HG03280 (cell line): Measurements from ENCODE around the gene TFF1.
"Not testable (repeated sequence)": the region's sequence is repeated elsewhere in the genome, so short reads cannot be mapped to it uniquely, and the experiment has no call there.

Experiments used
- ATAC-seq: cut with Tn5 transposase; IDR thresholded peaks from one replicate; pipeline ENCODE4 v1.9.1; 2021; ENCODE audit warnings: mild to moderate bottlenecking, moderate library complexity; ENCODE audit not compliant: unreplicated experiment

The TFF1 gene

DNA sequence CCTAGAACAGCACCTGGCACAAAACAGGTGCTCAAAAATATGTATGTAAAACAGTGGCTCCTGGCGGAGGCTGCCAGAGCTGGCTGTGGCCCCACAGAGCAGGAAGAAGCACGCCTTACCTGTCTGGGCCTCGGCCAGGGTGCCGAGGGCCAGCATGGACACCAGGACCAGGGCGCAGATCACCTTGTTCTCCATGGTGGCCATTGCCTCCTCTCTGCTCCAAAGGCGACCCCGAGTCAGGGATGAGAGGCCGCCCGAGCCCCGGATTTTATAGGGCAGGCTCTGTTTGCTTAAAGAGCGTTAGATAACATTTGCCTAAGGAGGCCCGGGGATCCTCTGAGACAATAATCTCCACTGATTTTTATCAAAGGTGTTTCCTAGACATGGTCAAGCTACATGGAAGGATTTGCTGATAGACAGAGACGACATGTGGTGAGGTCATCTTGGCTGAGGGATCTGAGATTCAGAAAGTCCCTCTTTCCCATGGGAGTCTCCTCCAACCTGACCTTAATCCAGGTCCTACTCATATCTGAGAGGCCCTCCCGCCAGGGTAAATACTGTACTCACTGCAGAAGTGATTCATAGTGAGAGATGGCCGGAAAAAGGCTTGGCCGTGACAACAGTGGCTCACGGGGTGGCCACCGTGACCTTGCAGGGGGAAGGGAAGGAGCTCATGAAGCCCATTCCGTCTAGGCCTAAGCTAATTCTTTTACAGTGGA lies at the start of gene TFF1:
Gene TFF1, minus strand, starts transcription at position 244 of the 719 bp plus-strand sequence. Its CDS starts 40 bp downstream, at position 204.
- no peak for ATAC-seq

DNA sequence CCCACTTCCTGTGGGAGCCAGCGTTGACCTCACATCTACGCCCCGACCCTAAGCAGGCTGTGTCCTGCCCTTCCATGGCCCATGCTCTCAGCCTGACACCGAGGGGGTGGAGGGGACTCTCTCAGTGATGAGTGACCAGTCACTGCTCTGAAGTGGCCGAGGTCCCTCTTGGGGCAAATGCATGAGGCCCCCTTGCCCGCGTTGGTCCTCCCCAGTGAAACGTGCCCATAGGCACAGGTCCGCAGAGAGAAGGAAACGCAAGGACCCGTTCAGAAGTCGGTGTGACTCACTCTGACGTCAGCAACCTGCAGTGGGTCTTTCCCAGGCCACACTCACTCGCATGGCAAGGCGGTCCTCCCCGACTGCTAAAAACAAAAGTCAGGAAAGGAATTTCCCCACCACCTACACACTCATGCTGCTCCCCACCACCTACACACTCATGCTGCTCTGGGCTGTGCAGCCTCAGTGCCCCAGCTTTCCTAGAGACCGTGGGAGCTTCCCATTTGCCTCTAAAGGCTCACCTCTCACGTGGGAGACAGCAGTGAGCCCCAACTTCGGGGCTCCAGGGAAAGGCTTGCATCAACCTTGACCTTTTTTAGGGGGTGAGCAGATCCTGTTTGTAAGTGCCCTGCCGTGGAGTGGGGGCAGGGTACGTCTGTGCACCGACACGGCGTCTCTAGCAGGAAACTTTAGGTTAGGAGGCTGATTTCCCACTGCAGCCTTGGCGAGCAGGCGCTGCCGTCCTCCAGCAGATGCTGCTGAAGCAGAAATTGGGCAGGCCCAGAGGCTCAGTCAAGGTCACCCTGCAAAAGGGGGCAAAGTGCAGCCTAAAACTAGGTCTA lies 48.8 kb upstream of the TFF1 start:
- ATAC-seq, result peak; percentile 77

DNA sequence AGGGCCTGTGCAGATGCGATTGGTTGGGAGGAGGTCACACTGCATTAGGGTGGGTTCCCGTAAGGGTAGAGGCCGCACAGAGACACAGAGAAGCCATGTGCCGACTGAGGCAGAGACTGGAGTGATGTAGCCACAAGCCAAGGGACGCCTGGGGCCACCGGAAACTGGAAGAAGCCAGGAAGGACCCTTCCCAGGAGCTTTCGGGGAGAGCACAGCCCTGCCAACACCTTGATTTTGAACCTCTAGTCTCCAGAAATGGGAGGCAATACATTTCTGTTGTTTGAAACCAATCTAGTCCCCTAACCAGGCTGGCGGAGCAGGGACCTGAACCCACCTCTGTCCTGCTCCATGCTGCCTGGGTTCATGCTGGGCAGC lies 48.2 kb upstream of the TFF1 start:
- ATAC-seq, result no peak

DNA sequence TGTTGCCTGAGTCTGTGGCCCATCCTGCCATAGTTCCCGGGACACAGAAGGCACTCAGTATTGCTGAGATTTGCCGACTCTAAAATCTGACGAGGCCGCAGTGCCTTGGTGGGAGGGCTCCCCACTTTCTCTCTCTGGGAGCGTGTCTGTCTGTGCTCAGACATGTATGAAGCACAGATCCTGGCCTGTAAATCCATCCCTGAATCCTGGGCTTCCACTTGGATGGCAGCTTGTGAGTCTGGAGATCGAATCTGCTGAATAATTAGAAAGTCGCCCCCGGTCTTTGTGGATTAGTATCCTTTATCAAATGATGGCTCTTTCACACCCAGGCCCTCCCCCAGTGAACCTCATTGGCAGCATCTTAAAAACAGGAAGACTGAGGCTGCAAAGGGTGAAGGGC lies 47.7 kb upstream of the TFF1 start:
- no peak for ATAC-seq

DNA sequence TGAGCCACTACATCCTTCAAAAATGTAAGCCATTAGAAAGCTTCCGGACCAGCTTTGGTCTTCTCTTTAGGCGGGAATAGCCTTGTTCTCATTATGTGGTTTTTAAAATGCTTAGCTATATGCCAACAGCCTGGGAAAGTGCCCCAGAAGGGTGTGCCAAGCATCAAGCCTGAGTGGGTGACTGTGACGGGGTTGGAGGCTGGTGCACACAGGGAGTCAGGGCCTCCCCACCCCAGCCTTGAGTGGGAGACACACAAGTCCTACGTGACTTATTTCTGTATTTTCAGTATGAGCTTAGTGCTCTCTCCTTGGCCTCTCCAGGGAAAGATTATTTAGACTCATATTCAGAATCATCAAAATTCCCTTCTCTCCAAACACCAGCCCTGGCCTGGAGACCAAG lies 47.2 kb upstream of the TFF1 start:
- no peak for ATAC-seq

DNA sequence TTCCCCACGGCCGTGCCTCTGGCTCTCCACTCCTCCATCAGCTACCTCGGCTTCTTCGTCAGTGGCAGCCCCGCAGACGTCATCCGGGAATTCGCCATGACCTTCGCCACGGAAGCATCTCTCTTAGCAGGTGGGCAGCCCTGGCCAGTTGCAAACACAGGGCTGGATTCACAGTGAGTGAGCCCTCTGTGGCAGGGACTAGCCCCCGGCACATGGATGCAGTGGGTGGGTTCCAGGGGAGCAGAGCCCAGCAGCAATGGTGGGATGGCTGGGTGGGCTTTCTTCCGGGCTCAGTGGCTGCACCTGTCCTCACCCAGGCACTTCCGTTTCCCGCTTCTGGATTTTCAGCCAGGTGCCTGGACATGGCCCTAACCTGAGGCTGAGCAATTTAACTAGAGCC lies 46.8 kb upstream of the TFF1 start:
- no peak for ATAC-seq

DNA sequence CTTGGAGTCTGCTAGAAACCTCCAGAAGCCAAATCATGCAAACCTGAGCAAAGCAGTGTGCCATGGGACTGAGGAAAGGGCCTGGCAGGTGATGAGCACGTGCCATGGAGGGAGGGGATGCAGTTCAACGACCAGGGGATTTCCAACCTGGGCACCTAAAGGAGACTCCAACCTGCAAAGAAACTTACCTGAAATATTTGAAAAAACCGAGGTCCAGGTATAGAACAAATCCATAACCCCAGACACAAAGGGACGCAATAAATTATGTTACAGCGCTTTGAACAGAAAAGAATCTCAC lies 46.2 kb upstream of the TFF1 start:
- ATAC-seq, result no peak

DNA sequence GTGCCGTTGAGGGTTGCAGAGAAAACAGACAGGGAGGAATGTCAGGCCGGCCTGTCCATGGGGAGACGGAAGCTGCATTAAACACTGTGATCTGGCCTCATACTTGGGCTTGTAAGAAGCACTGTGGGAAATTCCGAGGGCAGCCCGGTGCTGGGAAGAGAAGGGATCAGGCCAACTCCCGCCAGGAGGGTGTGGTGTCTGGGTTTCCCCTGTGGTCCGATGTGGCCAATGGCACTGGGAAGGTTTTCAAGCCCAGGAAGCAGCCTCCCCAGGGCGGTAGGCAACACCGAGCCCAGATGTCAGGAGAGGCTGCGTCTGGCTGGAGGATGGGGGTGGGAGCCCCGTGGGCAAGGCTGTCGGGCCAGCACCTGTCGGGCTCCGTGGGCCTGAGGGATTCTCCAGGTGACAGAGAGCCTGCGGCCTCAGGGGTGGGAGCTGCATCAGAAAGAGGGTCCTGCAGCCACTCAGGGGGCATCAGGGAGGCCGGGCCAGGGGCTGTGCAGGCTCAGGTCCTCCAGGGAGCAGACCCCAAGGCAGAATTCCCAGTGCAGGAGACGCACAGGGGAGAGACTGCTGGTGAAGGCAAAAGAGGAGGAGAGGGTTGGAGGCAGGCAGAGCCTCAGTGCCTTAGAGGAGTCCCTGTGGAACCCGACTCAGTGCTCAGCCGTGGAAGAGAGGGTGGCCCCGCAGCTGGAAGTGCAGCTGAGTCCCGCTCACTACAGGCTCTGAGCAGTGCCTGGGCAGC lies 45.7 kb upstream of the TFF1 start:
- no peak for ATAC-seq

DNA sequence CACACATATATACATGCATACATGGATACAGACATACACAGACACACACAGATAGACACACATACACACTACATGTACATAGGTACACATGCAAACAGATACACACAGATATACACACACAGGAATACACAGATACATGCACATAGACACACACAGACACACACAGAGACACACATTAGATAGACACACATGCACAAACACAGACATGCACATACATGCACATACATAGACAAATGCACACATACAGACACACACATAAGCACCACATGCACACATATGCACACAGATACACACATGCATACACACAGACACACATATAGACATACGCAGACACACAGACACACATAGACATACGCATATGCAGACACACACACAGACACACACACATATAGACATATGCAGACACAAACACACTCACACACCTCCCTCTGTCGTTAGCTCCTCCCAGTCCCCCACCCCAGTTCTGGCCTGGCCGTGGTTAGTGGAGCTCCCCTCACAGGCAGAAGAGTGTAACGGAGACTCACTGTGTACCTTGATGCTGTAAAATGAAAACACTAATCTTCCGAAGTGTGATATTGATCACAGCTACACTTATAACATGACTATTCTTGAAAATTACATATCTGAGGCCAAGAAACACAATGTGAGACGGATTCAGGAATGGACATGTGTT lies 45.0 kb upstream of the TFF1 start:
- no peak for ATAC-seq

DNA sequence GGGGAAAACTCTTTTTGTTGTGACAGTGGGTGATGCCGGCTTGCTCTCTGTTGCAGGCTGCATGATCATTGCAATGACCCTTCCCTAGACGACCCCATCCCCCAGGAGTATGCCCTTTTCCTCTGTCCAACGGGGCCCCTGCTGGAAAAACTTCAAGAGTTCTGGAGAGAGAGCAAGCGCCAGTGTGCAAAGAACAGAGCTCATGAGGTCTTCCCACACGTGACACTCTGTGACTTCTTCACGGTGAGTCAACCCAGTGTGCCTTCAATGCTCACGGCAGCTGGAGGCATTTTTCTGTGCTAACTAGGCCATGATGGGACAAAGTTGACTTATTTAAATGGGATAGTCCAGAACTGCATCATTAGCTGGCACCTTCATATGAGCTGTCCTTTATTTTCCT lies 43.0 kb upstream of the TFF1 start:
- ATAC-seq, result no peak

DNA sequence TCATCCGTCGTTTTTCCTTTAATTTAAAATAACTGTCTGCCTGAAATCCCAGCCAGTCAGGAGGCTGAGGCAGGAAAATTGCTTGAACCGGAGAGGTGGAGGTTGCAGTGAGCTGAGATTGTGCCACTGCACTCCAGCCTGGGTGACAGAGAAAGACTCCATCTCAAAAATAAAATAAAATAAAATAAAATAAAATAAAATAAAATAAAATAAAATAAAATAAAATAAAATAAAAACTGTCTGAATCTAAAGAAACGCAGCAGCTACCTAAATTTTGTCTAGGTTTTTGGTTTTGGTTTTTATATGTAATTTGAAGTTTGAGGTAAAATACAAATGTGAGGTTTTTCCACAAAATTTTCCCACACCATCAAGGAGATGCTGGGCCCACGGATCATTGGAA lies 42.4 kb upstream of the TFF1 start:
- ATAC-seq, result not testable (repeated sequence)

DNA sequence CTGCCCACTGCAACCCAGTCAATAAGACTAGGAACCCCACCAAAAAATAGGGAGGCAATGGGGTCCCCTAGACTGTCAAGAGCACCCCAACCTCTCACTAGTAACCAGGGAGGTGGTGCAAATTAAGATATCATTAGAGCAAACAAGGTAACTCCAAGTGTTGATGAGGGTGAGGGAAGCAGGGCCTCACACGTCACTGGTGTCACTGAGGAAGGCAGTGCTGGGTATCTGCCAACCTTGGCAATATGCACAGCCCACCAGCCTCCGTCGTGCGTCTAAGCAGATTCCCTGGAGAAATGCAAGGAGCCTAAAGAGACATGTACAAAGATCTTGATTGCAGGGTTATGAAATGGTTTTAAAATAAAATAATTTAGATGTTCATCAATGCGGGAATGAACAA lies 41.1 kb upstream of the TFF1 start:
- ATAC-seq, result no peak

DNA sequence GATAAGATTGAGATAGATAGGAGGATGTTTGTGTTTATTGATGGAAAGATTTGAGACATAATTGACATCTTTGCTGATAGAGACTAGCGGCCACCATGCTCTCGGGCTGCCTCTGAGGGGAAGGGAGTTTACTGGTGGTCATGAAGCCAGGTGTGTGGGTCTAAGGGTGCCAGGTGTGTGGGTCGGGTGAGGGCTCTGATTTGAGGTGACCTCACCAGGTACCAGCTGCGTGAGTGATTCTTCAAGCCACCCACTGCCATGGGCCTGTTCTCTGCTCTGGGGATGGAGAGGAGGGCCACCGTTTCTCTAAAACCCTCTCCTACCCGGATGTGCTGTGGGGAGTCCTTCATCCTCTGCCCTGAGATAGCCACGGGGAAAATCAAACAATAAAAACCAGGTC lies 40.5 kb upstream of the TFF1 start:
- ATAC-seq, result no peak

DNA sequence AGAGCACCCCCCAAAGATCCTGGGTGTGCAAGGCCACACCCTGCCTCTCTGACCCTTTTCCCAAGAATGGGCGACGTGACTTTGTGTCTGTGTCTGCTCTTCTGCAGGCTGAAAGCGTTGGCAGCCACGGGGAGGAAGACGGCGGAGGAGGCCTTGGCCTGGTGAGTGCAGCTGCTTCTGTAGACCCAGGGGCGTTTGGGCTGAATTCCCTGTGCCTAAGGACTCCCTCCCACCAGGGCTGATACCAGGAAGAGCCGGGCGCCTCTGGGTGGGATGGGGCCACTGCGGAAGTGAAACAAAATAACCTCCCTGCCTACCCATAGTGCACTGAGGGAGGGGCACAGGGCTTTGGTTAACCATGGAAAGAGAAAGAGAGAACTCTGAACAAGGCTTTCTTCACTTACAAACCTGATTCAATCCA lies 39.9 kb upstream of the TFF1 start:
- no peak for ATAC-seq

DNA sequence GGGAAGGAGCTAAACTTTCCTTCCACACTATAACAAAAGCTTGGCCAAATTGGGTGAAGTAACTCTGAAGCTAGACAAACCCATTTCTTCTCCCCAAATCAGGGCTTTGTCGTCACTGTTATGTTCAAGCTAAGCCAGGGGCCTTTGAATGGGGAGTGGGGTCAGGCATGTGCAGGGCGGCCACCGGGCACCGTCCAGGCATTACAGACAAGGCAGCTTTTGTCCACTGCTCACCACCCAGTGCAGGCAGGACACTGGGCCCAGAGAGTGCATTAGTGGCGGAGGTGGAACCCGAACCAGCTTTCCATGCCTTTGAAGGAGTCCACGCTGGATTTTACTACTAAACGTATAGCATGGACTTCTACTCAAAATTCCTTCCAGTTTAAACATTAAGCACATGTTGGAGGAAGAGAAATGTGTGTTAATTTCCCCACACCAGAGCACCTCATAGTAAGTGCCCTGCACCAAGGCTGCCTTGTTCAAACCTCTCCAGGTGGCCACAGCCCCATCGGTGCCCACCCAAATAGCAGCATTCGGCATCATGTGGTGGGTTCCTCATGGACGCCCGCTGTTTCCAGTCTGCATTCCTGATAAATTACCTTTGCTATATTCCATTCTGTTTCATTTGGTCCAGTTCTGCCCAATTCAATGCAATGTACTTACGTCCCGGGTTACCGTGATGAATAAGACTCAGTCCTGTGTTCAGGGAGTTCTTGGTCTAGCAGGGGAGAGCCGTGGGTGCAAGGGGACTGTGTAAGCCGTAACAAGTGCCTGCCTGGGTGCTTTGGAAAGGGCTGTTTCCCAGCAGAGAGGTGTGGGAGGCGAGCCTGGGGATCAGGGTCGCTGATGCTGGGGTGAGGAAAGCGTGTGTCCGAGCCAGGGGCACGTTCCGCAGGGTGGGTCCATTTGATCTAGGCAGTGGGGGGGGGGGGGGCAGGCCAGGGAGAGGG lies 39.0 kb upstream of the TFF1 start:
- no peak for ATAC-seq

DNA sequence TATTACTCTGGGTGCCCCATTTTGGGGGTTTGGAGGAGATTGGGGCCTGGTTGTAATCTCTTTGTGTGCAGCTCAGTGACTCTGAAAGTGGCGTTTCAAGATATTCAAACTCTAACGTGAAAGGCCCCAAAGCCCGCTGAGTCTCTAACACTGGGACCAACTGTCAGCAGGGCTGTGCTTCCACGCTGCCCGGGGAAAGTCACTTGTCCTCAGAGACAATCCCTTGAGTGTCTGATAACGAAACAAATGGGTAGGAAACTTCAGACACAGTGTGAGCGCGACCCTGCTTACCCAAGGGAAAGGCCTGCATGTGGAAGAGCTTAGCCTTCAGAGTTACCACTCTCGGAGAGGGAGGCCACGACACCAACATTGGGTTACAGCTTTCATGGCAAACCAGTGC lies 38.2 kb upstream of the TFF1 start:
- ATAC-seq, result no peak

DNA sequence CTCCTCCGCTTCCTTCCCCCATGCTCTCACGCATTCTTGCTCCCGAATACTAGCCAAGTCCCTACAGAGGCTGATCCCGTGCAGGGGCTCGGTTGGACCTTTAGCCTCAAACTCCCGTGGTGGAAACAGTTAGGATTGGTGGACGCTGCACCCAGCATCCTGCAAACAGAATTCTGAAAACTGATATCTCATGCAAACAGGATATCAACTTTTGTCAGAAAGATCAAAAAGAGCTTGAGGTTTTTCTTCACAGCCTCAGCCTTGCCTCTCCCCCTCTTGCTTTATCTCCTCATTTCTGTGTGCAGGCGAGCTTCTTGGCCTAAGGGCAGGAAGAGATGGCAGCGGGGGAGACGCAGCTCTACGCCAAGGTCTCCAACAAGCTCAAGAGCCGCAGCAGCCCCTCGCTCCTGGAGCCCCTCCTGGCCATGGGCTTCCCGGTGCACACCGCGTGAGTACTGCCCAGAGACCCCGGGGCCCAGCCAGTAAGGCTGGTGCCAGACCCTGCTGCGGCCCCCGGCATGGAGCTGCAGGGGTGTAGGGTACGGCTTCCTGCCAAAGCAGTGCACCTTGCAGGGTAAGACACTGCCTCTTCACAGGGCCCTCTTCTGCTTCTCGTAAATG lies 37.4 kb upstream of the TFF1 start, which contains the start of gene UBASH3A:
Gene UBASH3A, plus strand, starts transcription at position 292 of the 621 bp plus-strand sequence. Its CDS starts 44 bp downstream, at position 336.
- no peak for ATAC-seq

DNA sequence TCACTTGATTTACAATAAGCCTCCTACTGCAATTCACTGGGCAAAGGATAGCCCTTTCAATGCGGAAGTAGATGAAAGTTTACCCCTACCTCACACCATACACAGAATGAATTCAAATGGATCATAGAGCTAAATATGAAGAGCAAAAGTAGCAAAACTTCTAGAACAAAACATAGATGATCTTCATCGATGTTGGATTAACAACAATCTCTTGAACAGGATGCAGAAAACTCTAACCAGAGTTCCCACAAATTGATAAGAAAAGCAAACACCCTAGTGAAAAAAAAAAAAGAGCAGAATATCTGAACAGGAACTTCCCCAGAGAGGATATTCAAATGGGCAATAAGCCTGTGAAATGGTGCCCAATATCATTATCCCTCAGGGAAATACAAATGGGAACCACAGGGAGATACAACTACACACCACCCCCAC lies 35.5 kb upstream of the TFF1 start:
- no peak for ATAC-seq

DNA sequence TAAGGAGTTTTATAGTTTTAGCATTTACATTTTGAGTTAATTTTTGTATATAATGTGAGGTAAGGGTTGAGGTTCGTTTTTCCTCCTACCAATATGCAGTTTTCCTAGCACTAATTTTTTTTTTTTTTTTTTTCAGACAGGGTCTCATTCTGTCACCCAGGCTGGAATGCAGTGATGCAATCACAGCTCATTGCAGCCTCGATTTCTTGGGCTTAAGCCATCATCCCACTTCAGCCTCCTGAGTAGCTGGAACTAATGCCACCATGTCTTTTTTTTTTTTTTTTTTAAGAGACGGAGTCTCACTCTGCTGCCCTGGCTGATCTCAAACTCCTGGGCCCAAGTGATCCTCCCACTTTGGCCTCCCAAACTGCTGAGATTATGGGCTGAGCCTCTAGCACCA lies 34.8 kb upstream of the TFF1 start:
- no peak for ATAC-seq

DNA sequence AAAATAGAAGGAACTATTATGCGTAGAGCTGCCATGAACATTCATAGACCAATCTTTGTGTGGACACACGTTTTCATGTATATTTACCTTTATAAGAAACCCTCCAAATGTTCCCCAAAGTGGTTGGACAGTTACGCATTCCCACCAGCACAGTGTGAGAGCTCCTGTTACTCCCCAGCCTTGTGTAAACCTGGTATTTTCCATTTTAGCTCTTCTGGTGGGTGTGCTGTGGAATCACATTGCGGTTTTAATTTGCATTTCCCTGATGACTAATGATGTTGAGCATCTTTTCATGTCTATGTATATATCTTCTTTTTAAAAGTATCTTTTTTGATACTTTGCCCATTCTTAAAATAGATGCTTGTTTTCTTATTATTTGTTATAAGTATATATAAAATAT lies 34.2 kb upstream of the TFF1 start:
- no peak for ATAC-seq
